Lung (tissue), 12 donors: ENCODE results near the gene RABL2B. TPM values are rescaled to one million over a fixed set of nuclear protein-coding genes. Genes with fewer than 3 reads are reported as not detected.

ENCODE experiments used
- ATAC-seq: fragments of 200-7000 bp; cut with Tn5 transposase; one replicate; pipeline ENCODE4 v1.9.1; 2020; ENCODE audit warnings: moderate number of reproducible peaks; ENCODE audit not compliant: insufficient read depth, low FRiP score
- DNase-seq, 3 donors: peaks; one replicate each; pipeline ENCODE4 v3.0.0-alpha.2; 2013 to 2017
- H3K27ac ChIP-seq, 2 donors: one replicate each; pipeline ENCODE4 v1.5.1; 2013; ENCODE audit warnings: mild to moderate bottlenecking in 2 of 2, moderate library complexity in 2 of 2, control low read depth in 1 of 2, inconsistent platforms in 1 of 2, low read depth in 1 of 2, low read length in 1 of 2
- H3K27me3 ChIP-seq, 3 donors: one replicate each; pipeline ENCODE4 v1.5.1; 2013; ENCODE audit warnings: low read length in 2 of 3; ENCODE audit not compliant: control insufficient read depth in 3 of 3, insufficient read depth in 3 of 3
- H3K36me3 ChIP-seq, 4 donors: one replicate each; pipeline ENCODE4 v1.5.1; 2013; ENCODE audit warnings: low read length in 4 of 4, mild to moderate bottlenecking in 1 of 4, moderate library complexity in 1 of 4; ENCODE audit not compliant: control insufficient read depth in 4 of 4, insufficient read depth in 4 of 4
- H3K4me1 ChIP-seq, 5 donors: one replicate each; pipeline ENCODE4 v1.5.1; 2013; ENCODE audit warnings: low read length in 5 of 5, mild to moderate bottlenecking in 2 of 5, moderate library complexity in 1 of 5; ENCODE audit not compliant: control insufficient read depth in 5 of 5, insufficient read depth in 5 of 5
- H3K4me3 ChIP-seq: one replicate; pipeline ENCODE4 v1.5.1; 2013; ENCODE audit warnings: mild to moderate bottlenecking, control low read depth, moderate library complexity
- H3K9ac ChIP-seq, 2 donors: one replicate each; pipeline ENCODE4 v1.5.1; 2013; ENCODE audit warnings: low read length in 2 of 2, control low read depth in 1 of 2; ENCODE audit not compliant: insufficient read depth in 1 of 2
- H3K9me3 ChIP-seq, 4 donors: one replicate each; pipeline ENCODE4 v1.5.1; 2013; ENCODE audit warnings: low read length in 3 of 4, mild to moderate bottlenecking in 1 of 4, moderate library complexity in 1 of 4; ENCODE audit not compliant: control insufficient read depth in 4 of 4, insufficient read depth in 3 of 4
- CTCF ChIP-seq: IDR thresholded peaks from 2 replicates; pipeline ENCODE4 v1.5.1; 2012; ENCODE audit warnings: mild to moderate bottlenecking; ENCODE audit errors: control extremely low read depth, extremely low read depth
- WGBS, 2 donors: extraction: QIAGEN DNeasy Blood & Tissue Kit; methylation state at CpG; one replicate each; pipeline ENCODE4 v1.1.7; 2013; 5-methylcytosine and 5-hydroxymethylcytosine counted together
- polyA plus RNA-seq, 2 donors: library from polyadenylated mRNA; stranded (reverse); fragments of 200-250 nt; gene quantifications; one replicate each; pipeline ENCODE4 v1.2.1, GENCODE V29; 2013
- total RNA-seq, 2 donors: library from RNA; depleted of rRNA in 1 of 2; stranded (reverse); fragments of >200 nt in 1 of 2; gene quantifications; one replicate each; pipeline ENCODE4 v1.2.1, GENCODE V29; 2014 to 2021
- donor health status: control.
- donor health status: control.
- donor health status: Bipolar disorder and iron deficiency.
- donor health status: healthy.
- donor health status: DM: yes; HTN: yes; CAD: no.

Gene RABL2B
- total and polyA plus RNA-seq, 4 donors: 25.1 to 53.4 (median 32.5) TPM

- WGBS, 2 donors: 94 to 96% methylated on average over 33 of the region's 33 CpGs
- Histone ChIP-seq H3K9me3 (no peaks in the 10 kb centered on the region), H3K4me1 (peaks cover 0 to 8% (median 0%) of the 10 kb centered on the region in 5 donors), H3K9ac (no peak overlapping the region), H3K4me3 (no peak overlapping the region), H3K27ac (no peak overlapping the region), H3K36me3 (peaks cover 0 to 30% (median 3%) of the 10 kb centered on the region in 4 donors), H3K27me3 (peaks cover 0 to 15% (median 7%) of the 10 kb centered on the region in 3 donors)
- ATAC-seq (no peak), DNase-seq (no peak)
- TF ChIP-seq CTCF: no peak
Measured at GRCh38 chr22:50722048-50722701, 61.3 kb downstream of the RABL2B start.

DNA sequence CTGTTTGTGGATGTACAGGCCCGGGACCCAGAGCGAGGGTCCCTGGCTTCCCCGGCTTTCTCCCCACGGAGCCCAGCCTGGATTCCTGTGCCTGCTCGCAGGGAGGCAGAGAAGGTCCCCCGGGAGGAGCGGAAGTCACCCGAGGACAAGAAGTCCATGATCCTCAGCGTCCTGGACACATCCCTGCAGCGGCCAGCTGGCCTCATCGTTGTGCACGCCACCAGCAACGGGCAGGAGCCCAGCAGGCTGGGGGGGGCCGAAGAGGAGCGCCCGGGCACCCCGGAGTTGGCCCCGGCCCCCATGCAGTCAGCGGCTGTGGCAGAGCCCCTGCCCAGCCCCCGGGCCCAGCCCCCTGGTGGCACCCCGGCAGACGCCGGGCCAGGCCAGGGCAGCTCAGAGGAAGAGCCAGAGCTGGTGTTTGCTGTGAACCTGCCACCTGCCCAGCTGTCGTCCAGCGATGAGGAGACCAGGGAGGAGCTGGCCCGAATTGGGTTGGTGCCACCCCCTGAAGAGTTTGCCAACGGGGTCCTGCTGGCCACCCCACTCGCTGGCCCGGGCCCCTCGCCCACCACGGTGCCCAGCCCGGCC, 62.1 kb downstream of the RABL2B start:
- H3K4me3 ChIP-seq: no peak overlapping the region
- no peaks in the 10 kb centered on the region for H3K9me3 ChIP-seq
- H3K27me3 ChIP-seq: peaks cover 0 to 15% (median 7%) of the 10 kb centered on the region in 3 donors
- H3K36me3 ChIP-seq: peaks cover 0 to 30% (median 2%) of the 10 kb centered on the region in 4 donors
- H3K4me1 ChIP-seq: peaks cover 0 to 8% (median 0%) of the 10 kb centered on the region in 5 donors
- no peak for TF ChIP-seq CTCF
- ATAC-seq: no peak
- 87 to 93% methylated on average over 32 of the region's 32 CpGs for WGBS, 2 donors
- no peak for DNase-seq
- no peak overlapping the region for H3K27ac ChIP-seq
- no peak overlapping the region for H3K9ac ChIP-seq

- Histone ChIP-seq H3K4me3 (no peak overlapping the region), H3K36me3 (peaks cover 0 to 33% (median 1%) of the 10 kb centered on the region in 4 donors), H3K9ac (no peak overlapping the region), H3K4me1 (peaks cover 0 to 8% (median 0%) of the 10 kb centered on the region in 5 donors), H3K9me3 (no peaks in the 10 kb centered on the region), H3K27me3 (peaks cover 0 to 15% (median 7%) of the 10 kb centered on the region in 3 donors), H3K27ac (no peak overlapping the region)
- ATAC-seq: no peak
- DNase-seq: peak in 1 of 3 donors; percentile 21
- TF ChIP-seq CTCF: no peak
- WGBS, 2 donors: 69 to 85% methylated on average over 109 to 132 of the region's 132 CpGs
Measured at GRCh38 chr22:50720301-50721256, 62.9 kb downstream of the RABL2B start.
